Right atrium auricular region (tissue), 2 donors: ENCODE data around the gene ARHGEF38. TPM values are rescaled to one million over a fixed set of nuclear protein-coding genes. Genes with fewer than 3 reads are reported as not detected.

Source experiments
- DNase-seq: peaks from one replicate; pipeline ENCODE4 v3.0.0-alpha.2; 2019; ENCODE audit warnings: low spot score
- H3K27ac ChIP-seq, 2 donors: fragments of 200-600 bp; sonication (generic); 1 replicate in 1 of 2; 2 replicates in 1 of 2; pipeline ENCODE4 v1.5.1; 2016 to 2019
- H3K27me3 ChIP-seq, 2 donors: fragments of 200-600 bp; sonication (generic); one replicate each; pipeline versions ENCODE4 v1.5.1 to v1.6.0; 2017 to 2019
- H3K36me3 ChIP-seq: fragments of 200-600 bp; sonication (generic); one replicate; pipeline ENCODE4 v1.5.1; 2016
- H3K4me1 ChIP-seq, 2 donors: fragments of 200-600 bp; sonication (generic); one replicate each; pipeline versions ENCODE4 v1.5.1 to v1.6.0; 2017 to 2019
- H3K4me3 ChIP-seq, 2 donors: fragments of 200-600 bp; sonication (generic); 1 replicate in 1 of 2; 2 replicates in 1 of 2; pipeline ENCODE4 v1.5.1; 2017 to 2019; ENCODE audit warnings: mild to moderate bottlenecking in 1 of 2, moderate library complexity in 1 of 2
- H3K9me3 ChIP-seq, 2 donors: fragments of 200-600 bp; sonication (generic); one replicate each; pipeline ENCODE4 v1.5.1; 2019
- total RNA-seq, 2 donors: library from RNA; depleted of rRNA; stranded (reverse); fragments of >200 nt; gene quantifications; one replicate each; pipeline ENCODE4 v1.1.0, GENCODE V29; 2016
- TF ChIP-seq, protein P1 (sequence below), 2 donors: fragments of 200-600 bp; sonication (generic); IDR thresholded peaks; one replicate each; pipeline ENCODE4 v1.5.1; 2019; ENCODE audit warnings: antibody characterized with exemption in 2 of 2

Gene ARHGEF38
- total RNA-seq, 2 donors from 2014 or later, result not detected

DNA sequence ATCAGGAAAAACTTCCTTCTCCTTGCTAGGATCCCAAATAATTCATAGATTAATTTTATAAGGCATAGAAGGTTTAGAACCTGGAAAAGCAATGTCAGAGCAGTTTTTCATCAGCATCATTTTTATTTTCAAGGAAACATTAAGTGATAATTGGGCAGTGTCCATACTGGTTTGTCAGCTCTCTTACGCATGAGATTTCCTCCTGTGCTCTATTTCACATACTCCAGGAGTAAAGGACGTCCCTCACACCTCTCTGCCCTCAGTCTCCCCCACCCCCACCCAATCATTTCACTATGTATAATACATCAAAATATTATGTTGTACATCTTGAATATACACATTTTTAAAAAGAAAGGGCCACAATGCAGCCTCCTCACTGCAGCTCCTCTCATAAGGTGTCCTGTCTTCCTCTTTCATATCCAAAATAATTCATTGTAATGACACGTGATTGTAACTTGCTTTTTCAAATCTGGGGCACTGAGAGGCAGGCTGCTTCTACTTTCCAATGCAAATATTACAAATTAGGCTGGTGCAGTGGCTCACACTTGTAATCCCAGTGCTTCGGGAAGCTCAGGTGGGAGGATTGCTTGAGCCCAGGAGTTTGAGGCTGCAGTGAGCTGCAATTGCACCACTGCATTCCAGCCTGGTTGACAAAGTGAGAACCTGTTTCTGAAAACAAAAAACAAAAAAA is 34.4 kb downstream of the ARHGEF38 start:
- Histone ChIP-seq H3K4me3 (no peak overlapping the region), H3K27ac (no peak overlapping the region), H3K27me3 (no peaks in the 10 kb centered on the region), H3K36me3 (no peaks in the 10 kb centered on the region), H3K9me3 (no peaks in the 10 kb centered on the region), H3K4me1 (no peaks in the 10 kb centered on the region)
- TF ChIP-seq, protein P1, sequence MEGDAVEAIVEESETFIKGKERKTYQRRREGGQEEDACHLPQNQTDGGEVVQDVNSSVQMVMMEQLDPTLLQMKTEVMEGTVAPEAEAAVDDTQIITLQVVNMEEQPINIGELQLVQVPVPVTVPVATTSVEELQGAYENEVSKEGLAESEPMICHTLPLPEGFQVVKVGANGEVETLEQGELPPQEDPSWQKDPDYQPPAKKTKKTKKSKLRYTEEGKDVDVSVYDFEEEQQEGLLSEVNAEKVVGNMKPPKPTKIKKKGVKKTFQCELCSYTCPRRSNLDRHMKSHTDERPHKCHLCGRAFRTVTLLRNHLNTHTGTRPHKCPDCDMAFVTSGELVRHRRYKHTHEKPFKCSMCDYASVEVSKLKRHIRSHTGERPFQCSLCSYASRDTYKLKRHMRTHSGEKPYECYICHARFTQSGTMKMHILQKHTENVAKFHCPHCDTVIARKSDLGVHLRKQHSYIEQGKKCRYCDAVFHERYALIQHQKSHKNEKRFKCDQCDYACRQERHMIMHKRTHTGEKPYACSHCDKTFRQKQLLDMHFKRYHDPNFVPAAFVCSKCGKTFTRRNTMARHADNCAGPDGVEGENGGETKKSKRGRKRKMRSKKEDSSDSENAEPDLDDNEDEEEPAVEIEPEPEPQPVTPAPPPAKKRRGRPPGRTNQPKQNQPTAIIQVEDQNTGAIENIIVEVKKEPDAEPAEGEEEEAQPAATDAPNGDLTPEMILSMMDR (IDR thresholded peaks at IDR 0.05), result no peak
- DNase-seq, result no peak

DNA sequence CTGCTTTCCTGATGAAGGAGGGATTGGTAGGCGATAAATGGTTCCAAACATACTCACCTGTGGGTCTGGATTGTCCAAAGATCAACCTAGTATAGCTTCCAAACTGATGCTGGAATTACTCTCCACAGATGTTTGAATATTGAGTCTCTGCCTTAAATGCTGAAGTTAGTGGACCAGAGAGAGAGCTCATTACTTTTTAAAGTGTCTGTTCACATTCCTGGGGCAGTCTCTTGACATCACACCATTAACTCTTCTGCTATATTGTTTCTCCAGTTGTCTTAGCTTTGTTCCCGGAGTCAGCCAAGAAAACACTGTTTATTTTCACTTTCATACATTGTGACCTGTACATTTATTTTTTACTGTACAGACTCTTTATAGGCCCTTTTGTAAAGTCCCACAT is 35.4 kb downstream of the ARHGEF38 start:
- TF ChIP-seq, protein P1 (IDR thresholded peaks at IDR 0.05), result no peak
- Histone ChIP-seq H3K27me3 (no peaks in the 10 kb centered on the region), H3K9me3 (no peaks in the 10 kb centered on the region), H3K4me1 (no peaks in the 10 kb centered on the region), H3K27ac (no peak overlapping the region), H3K4me3 (no peak overlapping the region), H3K36me3 (no peaks in the 10 kb centered on the region)
- DNase-seq, result no peak

DNA sequence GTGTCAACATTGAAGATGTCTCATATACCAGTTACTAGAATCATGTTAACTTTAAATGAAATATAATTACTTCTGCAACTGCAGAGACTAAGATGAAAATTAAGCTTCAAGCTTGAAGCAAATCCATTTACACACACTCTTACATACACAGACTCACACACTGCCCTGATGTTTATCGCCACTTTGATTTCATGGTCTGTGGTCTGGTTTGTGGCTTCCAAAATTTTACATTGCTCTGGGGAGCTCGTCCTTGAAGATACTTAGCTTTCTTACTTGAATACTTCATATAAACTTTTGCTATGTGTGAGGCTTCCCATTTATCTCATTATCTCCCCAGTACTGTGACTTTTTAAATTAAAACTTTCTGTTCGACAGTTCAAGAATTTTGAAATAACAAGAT is 35.8 kb downstream of the ARHGEF38 start:
- Histone ChIP-seq H3K27me3 (no peaks in the 10 kb centered on the region), H3K36me3 (no peaks in the 10 kb centered on the region), H3K9me3 (no peaks in the 10 kb centered on the region), H3K27ac (no peak overlapping the region), H3K4me1 (no peaks in the 10 kb centered on the region), H3K4me3 (no peak overlapping the region)
- no peak for DNase-seq
- TF ChIP-seq, protein P1 (IDR thresholded peaks at IDR 0.05), result no peak

DNA sequence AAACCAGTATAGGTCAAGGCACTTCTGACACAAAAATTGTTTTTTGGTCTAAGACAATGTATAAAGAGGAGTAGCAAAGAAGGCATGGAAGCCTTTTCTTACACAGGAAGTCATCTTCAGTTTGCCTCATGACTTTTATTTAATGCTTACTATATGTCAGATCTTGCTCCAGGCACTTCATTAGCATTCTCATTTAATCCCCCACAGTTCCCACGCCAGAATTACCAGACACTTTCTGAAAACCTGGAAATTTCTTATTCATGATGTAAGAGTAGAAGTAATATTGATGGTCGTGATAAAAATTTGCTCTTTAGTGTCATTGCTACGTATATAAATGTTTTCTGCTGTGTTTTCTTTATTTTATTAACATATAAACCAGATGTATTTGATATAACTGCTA is 39.2 kb downstream of the ARHGEF38 start:
- Histone ChIP-seq H3K9me3 (no peaks in the 10 kb centered on the region), H3K4me1 (no peaks in the 10 kb centered on the region), H3K36me3 (no peaks in the 10 kb centered on the region), H3K27ac (no peak overlapping the region), H3K4me3 (no peak overlapping the region), H3K27me3 (no peaks in the 10 kb centered on the region)
- TF ChIP-seq, protein P1 (IDR thresholded peaks at IDR 0.05), result no peak
- DNase-seq, result no peak

DNA sequence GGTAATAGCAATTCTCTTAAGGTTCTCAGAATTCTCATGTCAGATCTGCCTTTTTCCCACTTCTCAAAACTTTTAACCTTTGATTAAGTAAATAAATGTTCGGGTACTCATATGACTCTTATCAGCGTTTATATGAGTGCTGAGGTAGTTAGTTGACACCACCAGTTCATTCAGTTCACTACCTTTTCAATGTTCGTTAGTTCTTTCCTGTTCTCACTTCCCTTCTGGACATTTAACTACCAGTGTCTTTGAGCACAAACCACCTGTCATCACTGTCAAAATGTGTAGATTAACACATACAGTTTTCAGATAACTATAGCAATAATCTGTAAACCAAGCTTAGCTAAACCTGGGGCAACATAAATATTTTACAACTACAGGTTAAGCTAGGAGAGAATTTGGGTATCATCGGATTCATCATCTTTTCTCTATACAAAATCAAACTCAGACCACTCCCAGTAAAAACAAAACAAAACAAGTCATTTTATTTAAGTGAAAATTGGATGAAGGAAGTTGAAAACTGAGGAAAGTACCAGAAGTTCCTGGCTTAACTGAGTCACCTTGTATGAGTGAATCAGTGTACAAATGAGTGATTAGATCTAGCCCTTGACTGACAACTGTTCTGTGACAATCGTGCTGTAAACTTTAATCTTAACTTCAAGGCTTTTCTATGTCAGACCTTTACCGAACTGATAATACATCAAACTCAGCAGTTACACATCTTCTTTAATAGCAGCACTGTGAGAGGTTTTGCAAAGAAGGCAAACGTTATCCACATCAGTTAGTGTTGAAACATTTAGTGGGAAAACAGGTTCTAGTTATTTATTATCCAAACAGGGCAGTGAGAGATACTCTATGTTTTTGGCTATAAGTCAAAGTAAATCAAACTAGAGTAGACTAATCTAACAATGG is 41.9 kb downstream of the ARHGEF38 start:
- no peaks in the 10 kb centered on the region for H3K9me3 ChIP-seq
- DNase-seq, result no peak
- no peaks in the 10 kb centered on the region for H3K4me1 ChIP-seq
- no peaks in the 10 kb centered on the region for H3K27me3 ChIP-seq
- TF ChIP-seq, protein P1 (IDR thresholded peaks at IDR 0.05), result no peak
- H3K4me3 ChIP-seq, result no peak overlapping the region
- H3K27ac ChIP-seq, result no peak overlapping the region
- H3K36me3 ChIP-seq, result no peaks in the 10 kb centered on the region
